ENCODE measurements around the gene BLM. TPM values are rescaled to one million over a fixed set of nuclear protein-coding genes. Genes with fewer than 3 reads are reported as not detected.
"Not testable (repeated sequence)": the region's sequence is repeated elsewhere in the genome, so short reads cannot be mapped to it uniquely, and the experiment has no call there.

BLM gene
- total RNA-seq, 2 donors from 2014 or later: 19.3 to 26.7 TPM

DNA sequence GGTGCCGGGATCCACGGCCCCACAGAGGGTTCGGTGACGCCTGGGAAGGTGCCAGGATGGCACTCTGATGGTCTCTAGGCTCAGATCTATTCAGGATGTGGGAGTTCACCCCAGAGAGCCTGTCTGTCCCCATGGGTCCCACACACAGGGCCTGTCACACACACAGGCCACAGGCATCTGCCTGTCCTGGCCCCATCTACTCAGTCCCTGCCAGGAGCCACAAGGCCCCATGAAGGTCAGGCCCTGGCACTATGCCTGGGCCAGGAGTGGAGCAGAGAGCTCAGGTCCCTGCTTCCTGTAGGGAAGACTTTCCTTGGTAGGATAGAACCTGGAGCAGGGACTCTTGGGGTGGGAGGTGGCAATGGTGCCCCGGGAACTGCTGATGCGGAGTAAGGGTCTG, 102.2 kb downstream of the BLM start:
- no peak overlapping the region for H3K4me3 ChIP-seq
- no peaks in the 10 kb centered on the region for H3K27me3 ChIP-seq
- H3K27ac ChIP-seq: no peak overlapping the region
- H3K4me1 ChIP-seq: peaks cover 0 to 15% of the 10 kb centered on the region in 2 donors
- DNase-seq (ENCODE audit: low spot score): no peak
- no peaks in the 10 kb centered on the region for H3K9me3 ChIP-seq
- no peaks in the 10 kb centered on the region for H3K36me3 ChIP-seq
- TF ChIP-seq, protein P1, sequence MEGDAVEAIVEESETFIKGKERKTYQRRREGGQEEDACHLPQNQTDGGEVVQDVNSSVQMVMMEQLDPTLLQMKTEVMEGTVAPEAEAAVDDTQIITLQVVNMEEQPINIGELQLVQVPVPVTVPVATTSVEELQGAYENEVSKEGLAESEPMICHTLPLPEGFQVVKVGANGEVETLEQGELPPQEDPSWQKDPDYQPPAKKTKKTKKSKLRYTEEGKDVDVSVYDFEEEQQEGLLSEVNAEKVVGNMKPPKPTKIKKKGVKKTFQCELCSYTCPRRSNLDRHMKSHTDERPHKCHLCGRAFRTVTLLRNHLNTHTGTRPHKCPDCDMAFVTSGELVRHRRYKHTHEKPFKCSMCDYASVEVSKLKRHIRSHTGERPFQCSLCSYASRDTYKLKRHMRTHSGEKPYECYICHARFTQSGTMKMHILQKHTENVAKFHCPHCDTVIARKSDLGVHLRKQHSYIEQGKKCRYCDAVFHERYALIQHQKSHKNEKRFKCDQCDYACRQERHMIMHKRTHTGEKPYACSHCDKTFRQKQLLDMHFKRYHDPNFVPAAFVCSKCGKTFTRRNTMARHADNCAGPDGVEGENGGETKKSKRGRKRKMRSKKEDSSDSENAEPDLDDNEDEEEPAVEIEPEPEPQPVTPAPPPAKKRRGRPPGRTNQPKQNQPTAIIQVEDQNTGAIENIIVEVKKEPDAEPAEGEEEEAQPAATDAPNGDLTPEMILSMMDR (IDR thresholded peaks at IDR 0.05): no peak

DNA sequence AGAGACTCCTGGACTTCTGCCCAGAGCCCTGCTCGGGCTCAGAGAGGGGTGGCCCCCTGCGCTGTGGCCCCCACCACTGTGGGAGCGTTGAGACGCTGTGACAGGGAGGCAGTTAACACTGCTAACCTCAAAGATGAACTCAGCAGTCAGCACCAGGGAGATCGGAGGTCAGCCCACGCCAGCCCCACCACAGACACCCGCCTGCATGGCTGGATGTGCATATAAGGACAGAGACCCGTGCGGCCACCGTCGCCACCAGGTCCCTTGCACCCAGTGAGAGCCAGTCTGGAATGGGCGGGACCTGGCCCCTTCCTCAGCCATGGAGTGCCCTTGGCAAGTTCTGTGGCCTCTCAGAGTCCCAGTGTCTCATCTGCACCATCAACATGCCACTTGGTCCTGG, 102.7 kb downstream of the BLM start:
- no peaks in the 10 kb centered on the region for H3K36me3 ChIP-seq
- no peak for DNase-seq (ENCODE audit: low spot score)
- no peaks in the 10 kb centered on the region for H3K27me3 ChIP-seq
- no peak overlapping the region for H3K4me3 ChIP-seq
- peaks cover 0 to 15% of the 10 kb centered on the region in 2 donors for H3K4me1 ChIP-seq
- H3K9me3 ChIP-seq: no peaks in the 10 kb centered on the region
- TF ChIP-seq, protein P1 (IDR thresholded peaks at IDR 0.05): no peak
- no peak overlapping the region for H3K27ac ChIP-seq

DNA sequence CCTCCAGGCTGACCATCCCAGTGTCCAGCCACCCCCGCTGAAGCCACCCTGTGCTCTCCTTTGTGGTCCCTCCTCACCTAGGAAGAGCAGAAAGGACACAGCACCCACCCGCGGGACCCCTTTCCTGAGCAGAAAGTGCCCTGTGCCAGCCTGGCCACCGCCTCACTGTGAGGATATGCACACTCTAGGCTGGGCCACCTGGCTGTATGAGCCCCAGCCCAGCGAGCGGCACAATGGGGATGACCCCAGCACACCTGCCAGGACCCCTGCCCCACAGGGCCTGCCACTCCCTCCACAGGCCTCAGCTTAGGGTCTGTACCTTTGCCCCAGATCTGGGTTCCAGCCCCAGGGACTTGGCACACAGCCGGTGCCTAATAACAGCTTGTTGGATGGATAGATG, 103.3 kb downstream of the BLM start:
- H3K27me3 ChIP-seq: no peaks in the 10 kb centered on the region
- peaks cover 0 to 15% of the 10 kb centered on the region in 2 donors for H3K4me1 ChIP-seq
- DNase-seq (ENCODE audit: low spot score): no peak
- TF ChIP-seq, protein P1 (IDR thresholded peaks at IDR 0.05): no peak
- H3K27ac ChIP-seq: no peak overlapping the region
- no peaks in the 10 kb centered on the region for H3K9me3 ChIP-seq
- no peaks in the 10 kb centered on the region for H3K36me3 ChIP-seq
- H3K4me3 ChIP-seq: no peak overlapping the region

DNA sequence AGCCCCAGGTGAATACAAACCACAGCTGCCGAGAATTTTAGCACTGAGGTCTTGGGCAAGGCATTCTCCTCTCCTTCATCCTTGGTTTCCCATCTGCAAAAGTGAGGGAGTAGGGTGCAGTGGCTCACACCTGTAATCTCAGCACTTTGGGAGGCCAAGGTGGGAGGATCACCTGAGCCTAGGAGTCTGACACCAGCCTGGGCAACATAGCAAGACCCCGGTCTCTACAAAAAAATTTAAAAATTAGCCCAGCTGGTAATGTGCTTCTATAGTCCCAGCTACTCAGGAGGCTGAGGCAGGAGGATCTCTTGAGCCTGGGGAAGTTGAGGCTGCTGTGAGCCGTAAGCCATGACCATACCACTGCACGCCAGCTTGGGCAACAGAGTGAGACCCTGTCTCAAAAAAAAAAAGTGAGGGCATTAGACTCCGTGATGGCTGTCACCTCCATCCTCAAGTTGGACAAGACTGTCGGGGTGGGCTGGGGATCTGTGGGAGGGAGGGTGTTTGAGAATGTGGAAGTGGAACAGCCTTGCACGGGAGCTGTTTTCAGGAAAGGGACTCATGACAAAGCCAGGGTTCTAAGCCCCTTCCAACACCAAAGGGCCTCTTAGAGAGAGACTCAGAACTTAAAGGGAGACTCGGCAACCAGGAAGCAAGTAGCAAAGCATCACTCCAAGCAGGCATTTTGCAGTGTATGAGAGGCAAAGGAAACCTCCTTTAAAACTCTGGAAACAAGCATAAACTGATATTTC, 105.2 kb downstream of the BLM start:
- no peak overlapping the region for H3K27ac ChIP-seq
- H3K27me3 ChIP-seq: no peaks in the 10 kb centered on the region
- TF ChIP-seq, protein P1 (IDR thresholded peaks at IDR 0.05): no peak
- no peak overlapping the region for H3K4me3 ChIP-seq
- peaks cover 0 to 15% of the 10 kb centered on the region in 2 donors for H3K4me1 ChIP-seq
- H3K9me3 ChIP-seq: no peaks in the 10 kb centered on the region
- no peaks in the 10 kb centered on the region for H3K36me3 ChIP-seq
- DNase-seq (ENCODE audit: low spot score): no peak

DNA sequence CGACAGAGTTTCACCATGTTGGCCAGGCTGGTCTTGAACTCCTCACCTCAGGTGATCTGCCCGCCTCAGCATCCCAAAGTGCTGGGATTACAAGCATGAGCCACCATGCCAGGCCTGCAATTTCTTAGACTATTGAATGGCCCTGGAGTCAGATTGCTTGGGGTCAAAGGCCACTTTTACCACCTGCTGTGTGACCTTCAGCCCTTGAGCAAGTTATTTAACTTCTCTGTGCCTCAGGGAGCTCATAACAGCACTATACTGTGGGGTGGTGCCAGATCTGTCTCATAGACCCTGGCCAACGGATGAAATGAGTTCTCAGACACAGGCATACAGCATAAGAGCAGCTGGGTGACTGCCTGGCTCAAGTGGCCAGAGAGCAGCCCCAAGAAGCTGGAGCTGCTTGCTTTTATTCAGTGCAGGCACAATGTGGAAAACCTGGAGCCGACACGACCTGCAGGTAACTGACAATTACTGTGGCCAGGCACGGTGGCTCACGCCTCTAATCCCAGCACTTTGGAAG, 106.4 kb downstream of the BLM start:
- Histone ChIP-seq H3K9me3 (no peaks in the 10 kb centered on the region), H3K4me1 (peaks cover 0 to 10% of the 10 kb centered on the region in 2 donors), H3K36me3 (no peaks in the 10 kb centered on the region), H3K27ac (no peak overlapping the region), H3K27me3 (no peaks in the 10 kb centered on the region), H3K4me3 (no peak overlapping the region)
- TF ChIP-seq, protein P1 (IDR thresholded peaks at IDR 0.05): no peak
- DNase-seq (ENCODE audit: low spot score): no peak

DNA sequence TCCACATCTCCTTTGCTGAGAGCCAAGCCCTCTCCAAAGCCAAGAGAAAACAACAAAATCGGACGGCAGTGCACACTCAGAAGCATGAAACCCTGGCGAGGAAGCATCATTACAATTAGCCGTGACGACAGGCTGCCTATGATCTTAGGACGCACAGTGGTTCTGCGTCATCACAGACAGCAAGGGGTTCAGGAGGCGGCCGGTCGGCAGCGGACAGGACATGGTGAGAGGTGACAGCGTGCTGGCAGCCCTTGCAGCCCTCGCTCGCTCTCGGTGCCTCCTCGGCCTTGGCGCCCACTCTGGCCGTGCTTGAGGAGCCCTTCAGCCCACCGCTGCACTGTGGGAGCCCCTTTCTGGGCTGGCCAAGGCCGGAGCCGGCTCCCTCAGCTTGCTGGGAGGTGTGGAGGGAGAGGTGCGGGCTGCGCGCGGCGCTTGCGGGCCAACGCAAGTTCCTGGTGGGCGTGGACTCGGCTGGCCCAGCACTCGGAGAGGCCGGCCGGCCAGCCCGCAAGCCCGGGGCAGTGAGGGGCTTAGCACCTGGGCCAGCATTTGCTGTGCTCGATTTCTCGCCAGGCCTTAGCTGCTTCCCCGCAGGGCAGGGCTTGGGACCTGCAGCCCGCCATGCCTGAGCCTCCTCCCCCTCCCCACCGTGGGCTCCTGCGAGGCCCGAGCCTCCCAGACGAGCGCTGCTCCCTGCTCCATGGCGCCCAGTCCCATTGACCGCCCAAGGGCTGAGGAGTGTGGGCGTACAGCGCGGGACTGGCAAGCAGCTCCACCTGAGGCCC, 108.2 kb downstream of the BLM start:
- not testable (repeated sequence) for H3K36me3 ChIP-seq; H3K4me3 ChIP-seq; H3K4me1 ChIP-seq; H3K27ac ChIP-seq; H3K27me3 ChIP-seq; H3K9me3 ChIP-seq; DNase-seq (ENCODE audit: low spot score)

DNA sequence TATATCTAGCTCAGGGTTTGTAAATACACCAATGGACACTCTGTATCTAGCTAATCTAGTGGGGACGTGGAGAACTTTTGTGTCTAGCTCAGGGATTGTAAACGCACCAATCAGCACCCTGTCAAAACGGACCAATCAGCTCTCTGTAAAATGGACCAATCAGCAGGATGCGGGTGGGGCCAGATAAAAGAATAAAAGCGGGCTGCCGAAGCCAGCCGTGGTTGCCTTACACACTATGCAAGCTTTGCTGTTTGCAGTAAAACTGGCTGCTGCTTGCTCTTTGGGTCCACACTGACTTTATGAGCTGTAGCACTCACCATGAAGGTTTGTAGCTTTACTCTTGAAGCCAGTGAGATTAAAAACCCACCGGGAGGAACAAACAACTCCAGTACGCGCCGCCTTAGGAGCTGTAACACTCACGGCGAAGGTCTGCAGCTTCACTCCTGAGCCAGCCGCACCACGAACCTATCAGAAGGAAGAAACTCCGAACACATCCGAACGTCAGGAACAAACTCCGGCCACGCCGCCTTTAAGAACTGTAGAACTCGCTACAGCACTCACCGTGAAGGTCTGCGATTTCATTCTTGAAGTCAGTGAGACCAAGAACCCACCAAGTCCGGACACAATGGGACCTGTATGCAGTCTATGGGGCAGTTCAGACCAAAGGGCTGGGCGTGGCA, 109.2 kb downstream of the BLM start:
- not testable (repeated sequence) for H3K9me3 ChIP-seq, H3K36me3 ChIP-seq, H3K4me3 ChIP-seq

More for the DNA sequence above, 109.2 kb downstream of the BLM start:
- H3K27me3 ChIP-seq; H3K4me1 ChIP-seq; DNase-seq (ENCODE audit: low spot score); H3K27ac ChIP-seq: not testable (repeated sequence)

All from right atrium auricular region (tissue), 2 donors.